ENCODE data around the gene SEC22B.
"Not testable (repeated sequence)": the region's sequence is repeated elsewhere in the genome, so short reads cannot be mapped to it uniquely, and the experiment has no call there.

SEC22B gene

GRCh38 chr1:120144626-120145025, 31.7 kb downstream of the SEC22B start:
- DNase-seq, result not testable (repeated sequence)

DNA sequence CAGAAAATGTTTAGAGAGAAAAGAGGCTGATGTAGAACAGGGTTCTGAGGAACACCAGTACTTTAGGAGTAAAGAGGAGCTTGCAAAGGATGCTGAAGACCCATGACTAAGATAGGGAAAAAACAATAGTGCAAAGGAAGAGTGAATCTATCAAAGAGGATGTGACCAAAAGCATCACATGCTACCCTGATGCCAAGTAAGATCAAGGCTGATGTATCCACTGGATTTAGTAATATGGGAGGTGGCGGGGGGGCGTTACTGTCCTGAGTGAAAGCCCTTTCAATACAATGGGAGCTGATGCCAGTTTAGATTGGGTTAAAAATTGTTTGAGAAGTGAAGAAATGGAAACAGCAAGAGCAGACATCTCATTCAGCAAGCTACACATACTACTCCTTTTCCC, 32.2 kb downstream of the SEC22B start:
- DNase-seq, result not testable (repeated sequence)

DNA sequence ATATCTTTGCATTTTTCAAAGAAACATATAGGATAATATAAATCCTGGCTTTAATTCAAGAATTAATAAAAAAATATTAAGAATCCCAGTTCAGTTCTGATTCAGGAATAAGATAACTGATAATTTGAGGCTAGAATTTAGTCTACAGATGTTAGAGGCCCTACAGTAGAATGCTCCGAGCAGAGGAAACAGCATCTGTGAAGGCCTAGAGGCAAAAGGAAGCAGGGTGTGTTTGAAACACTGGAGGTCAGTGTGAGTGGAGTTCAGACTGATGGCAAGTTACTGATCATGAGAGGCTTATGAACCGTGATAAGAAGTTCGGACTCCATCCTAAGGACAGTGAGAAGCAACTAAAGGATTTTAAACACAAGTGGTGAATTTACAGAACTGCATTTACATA, 33.0 kb downstream of the SEC22B start:
- DNase-seq, result not testable (repeated sequence)

DNA sequence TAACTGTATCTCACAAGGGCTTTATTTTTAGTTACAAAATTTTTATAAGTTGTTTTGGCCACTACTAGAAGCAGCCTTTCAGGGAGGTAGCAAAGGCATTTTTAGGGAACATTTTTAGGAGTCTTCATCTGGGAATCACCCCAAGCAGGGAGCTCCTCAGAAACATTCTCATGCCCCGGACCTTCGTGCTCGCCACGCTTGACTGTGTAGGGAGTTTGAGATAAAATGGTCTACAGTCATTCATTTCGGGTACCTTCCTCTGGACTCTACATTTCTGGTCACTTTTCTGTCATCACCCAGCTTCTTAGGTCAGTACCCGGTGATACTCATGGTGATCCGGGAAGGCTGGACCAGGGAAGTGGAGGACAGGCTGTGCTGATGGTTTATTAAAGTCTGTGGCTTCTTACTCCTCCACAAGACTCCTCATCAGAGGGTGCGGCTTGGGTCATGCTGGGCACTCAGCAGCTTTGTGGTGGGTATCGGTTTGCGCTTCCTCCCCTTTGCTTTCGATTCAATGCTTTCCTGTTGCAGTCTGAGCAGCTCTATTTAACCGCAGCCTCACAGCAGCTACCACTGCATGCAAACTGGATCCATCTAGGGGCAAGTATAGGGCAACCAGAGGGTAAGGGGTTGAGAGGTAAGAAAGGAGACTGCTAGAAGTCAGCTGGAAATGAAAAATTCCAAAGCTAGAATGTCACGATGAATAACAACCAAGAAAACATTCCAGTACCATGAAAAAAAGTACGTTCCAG, 33.6 kb downstream of the SEC22B start:
- not testable (repeated sequence) for DNase-seq

- DNase-seq, result not testable (repeated sequence)
Observed at GRCh38 chr1:120141865-120142264, 34.5 kb downstream of the SEC22B start.

- DNase-seq, result not testable (repeated sequence)
Observed at GRCh38 chr1:120140656-120141265, 35.6 kb downstream of the SEC22B start.

DNA sequence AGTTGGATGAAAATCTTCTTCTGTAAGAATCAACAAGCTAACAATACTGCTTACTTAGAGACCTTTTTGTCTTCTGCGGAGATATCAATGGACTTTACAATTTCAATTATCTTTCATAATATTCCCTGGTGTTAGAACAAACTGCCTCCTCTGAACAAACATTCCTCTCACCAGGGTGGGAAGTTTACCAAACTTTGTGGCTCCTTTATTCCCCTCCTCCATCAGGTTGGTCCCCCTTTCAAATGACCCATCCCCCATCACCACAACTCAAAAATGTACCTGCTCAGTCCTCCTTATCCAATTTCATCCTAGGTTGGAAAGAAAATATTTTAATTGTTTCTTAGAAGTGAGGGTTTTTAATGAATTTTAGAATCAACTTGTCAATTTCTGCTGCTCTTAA, 40.2 kb downstream of the SEC22B start:
- not testable (repeated sequence) for DNase-seq

DNA sequence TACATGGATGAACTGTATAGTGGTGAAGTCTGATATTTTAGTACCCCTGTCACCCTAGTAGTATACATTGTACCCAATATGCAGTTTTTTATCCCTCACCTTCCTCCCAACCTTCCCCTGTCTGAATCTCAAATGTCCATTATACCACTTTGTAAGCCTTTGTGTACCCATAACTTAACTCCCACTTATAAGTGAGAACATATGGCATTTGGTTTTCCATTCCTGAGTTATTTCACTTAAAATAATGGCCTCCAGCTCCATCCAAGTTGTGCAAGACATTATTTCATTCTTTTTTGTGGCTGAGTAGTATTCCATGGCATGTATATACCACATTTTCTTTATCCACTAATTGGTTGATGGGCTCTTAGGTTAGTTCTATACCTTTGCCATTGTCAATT, 42.4 kb downstream of the SEC22B start:
- not testable (repeated sequence) for DNase-seq

DNA sequence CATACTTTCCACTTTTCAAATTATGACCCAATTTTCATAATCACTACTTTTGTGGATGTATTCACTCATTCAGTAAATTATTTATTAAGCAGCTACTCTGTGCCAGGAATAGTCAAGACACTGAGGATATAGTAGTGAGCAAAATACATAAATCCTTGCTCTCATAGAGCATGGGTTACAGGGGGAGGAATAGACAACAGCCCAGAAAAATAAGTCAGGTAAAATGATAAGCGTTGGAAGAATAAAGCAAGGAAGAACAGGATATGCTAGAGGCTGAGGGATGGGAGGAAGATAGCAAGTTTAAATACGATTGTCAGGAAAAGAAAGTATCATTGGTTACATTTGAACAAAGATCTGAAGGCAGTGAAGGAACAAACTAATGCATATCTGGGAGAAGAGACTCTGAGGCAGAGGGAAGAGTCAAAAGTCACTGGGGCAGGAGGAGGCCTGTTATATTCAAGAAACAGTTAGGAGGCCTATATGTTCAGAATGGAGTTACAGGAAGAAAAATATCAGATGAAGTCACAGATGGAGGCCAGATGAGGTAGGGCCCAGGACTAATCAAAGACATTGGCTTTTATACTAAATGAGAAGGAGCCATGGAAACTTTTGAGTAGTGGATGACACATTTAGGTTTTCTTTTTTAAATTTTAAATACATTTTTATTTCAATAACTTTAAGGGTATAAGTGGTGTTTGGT, 42.9 kb downstream of the SEC22B start:
- DNase-seq, result no peak

GRCh38 chr1:120132406-120132763, 43.9 kb downstream of the SEC22B start:
- DNase-seq, result not testable (repeated sequence)

DNA sequence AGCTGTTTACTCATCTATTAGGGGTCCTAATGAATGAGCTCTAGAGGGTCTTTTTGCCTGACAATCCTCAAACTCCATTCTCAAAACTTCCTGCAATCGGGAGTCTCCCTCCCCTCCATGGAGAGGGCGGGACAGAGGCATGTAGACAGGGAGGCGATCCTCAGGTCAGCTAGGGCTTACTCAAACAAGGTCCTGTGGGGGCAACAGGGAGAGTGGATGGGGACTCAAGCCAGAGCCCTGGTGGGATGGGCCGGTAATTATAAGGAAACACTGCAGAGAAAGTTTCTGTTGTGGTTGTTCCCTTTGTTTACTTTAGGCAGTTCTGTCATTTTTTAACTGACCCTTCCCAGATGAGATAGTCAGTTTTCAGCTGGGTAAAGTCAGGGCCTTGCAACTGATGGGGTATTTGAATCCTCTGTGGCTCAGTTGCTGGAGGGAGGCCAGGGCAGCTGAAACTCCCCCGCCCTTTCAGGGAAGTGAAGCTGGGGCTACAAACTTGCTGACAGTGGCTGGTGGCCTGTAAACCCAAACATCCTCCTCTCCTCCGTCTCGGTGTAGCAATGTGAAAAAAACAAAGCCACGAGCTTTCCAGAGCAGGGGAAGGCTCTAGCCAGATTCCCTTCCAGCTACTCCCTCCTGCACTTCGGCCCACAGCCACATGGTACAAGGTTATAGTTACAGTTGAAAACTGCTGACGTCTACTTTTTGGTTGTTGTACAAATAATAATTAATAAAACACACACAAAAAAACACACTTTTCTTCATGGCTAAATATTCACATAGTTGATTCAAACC, 44.5 kb downstream of the SEC22B start:
- DNase-seq, result not testable (repeated sequence)

- not testable (repeated sequence) for DNase-seq
Observed at GRCh38 chr1:120127921-120128320, 48.4 kb downstream of the SEC22B start.

DNA sequence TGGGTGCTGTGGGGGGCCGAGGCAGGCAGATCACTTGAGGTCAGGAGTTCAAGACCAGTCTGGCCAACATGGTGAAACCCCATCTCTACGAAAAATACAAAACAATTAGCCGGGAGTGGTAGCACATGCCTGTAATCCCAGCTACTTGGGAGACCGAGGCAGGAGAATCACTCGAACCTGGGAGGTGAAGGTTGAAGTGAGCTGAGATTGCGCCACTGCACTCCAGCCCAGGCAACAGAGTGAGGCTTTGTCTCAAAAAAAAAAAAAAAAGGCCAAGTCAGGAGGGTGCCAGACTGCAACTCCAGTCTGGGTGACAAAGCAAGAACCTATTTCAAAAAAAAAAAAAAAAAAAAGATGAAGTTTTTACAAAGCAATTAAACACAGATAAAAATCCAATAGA, 50.1 kb downstream of the SEC22B start:
- DNase-seq, result not testable (repeated sequence)

DNA sequence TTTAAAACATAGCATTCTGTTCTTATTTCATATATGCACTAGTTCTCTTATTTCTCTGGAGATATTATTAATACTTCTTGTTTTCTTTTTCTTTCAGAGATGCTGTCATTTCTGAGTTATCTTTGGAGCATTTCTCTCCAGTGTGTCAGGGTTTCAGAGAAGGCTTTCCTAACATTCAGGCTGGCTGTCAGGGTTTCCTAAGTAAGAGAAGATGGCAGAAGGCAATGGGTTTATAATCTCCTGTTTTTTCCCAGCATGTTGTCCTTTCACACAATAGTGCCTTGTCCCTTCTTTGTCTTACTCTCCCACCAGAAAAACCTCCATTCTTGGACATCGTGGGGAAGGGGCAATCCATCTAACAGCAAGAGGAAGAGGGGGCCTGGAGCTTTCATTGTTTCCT, 51.7 kb downstream of the SEC22B start:
- DNase-seq, result not testable (repeated sequence)

DNA sequence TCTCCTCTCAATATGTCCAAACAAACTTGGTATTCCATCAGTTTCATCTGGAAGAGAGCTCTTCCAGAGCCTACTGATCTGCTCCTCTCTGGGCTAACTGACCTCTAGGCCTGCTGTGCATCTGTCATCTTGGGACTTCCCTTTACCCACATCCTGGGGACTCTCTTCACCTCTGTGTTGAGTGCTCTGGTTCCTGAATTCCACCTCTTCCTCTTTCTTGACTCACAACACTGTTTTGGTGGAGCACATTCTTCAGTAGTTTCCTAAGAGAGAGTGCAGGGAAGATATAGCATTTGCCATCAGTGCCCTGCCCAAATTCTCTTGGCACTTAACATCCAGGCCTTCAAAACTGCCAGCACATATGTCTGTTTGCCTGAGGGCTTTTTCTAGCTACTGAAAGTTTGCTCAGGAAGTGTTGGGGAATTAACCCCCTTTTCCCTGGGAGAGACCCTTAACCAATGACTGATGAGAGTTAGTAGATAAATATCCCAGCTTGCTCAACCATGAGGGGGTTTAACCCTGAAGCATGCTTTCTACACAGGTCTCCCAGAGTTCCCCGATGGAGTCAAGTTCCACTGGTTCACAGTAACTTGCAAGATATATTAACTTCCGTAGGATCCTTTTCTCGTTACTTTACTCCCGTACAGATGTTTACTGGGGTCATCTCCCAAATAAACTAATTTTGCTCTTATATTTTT, 52.4 kb downstream of the SEC22B start:
- DNase-seq, result not testable (repeated sequence)

DNA sequence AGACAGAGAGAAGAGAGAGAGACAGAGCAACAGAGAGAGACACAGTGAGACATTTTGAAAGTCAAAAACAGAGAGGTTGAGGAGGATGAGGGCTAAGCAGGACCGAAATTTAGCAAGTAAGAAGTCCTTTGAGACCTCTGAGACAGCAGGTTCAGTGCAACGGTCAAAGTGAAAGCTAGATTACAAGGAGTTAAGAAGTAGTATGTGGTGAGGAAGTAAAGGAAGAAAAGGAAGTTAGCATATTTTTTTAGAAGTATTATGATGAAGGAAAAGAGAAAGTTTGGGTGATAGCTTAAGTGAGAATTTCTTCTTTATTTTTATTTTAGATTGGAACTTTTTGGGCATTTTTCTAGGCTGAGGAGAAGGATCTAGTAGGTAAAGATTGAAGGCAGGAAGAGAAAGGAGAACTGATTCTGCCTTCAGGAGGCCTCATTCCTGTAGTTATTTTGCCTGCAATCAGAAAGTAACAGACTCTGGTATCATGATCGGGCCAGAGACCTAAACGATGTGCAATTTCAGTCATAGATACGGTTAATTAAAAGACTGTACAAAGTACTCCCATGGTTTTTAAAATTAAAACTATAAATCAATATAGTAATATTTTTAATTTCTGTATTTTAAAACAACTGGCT, 53.9 kb downstream of the SEC22B start:
- not testable (repeated sequence) for DNase-seq

- not testable (repeated sequence) for DNase-seq
Observed at GRCh38 chr1:120121830-120122229, 54.5 kb downstream of the SEC22B start.

GRCh38 chr1:120120525-120120924, 55.8 kb downstream of the SEC22B start:
- DNase-seq, result not testable (repeated sequence)

DNA sequence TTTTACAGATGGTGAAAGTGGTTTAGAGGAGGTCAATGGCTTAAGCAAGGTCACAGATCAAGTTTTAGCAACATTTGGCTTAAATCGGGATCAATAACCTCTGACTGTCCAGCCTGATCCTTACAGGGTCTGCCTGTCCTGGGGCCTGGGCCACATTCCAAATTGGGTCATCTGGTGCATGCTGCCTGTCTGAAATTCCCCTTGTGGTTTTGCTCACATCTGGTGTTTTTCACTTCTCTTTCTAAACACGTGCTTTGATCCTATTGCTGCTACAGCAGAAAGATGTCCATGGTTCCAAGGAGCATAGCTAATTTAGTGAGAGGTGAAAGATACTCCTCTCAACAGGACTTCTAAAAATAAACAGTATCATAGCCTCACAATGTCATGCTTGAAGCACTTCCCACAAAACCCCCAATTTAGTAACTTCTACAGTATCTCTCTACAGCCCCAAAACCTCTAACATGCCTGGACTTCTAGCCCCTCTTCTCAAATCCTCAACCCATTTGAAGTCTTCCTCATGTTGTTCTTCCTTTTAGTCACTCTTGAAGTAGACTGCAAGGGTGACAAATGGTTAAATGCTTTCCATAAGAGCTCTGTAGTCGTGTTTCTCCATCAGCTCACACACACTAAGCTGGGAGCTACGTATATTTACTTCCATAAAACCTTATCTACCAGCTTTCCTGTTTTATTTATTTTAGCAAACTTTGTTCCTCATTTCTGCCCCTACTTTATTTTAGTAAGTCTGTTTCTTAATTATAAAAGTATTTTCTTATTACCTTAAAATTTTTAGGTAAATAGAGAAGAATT, 58.7 kb downstream of the SEC22B start:
- DNase-seq, result not testable (repeated sequence)

DNA sequence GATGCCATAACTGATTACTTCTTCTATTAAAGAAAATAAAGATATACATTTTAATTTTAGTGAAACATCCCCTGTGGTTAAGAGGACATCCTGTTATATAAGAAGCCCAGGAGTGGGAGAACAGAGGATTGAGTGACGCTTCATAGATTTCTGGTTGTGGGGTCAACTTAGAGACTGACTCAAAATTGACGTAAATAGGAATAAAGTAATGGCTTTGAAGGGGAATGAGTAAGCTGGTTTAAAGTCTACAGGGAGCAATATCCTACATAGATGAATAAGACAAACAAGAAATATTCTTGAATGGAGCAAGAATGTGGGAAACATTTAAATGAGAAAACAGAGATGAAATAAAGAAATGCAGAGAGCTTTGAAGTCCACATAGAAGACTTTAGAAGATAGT, 60.2 kb downstream of the SEC22B start:
- not testable (repeated sequence) for DNase-seq

- DNase-seq, result not testable (repeated sequence)
Observed at GRCh38 chr1:120113134-120113533, 63.2 kb downstream of the SEC22B start.

All from NCI-H2029 treated with DMSO at 0.1 percent for 48 hours (cell line).